OCI-LY1 (cell line): ENCODE data around the gene DDX31.

Source experiments
- H2AFZ ChIP-seq: fragments of 200-600 bp; sonication (generic), shearing (Covaris generic); 2 replicates; pipeline ENCODE4 v1.6.0; 2014; ENCODE audit warnings: antibody characterized with exemption, mild to moderate bottlenecking, low read length
- H3F3A ChIP-seq: fragments of 200-600 bp; sonication (generic), shearing (Covaris generic); 2 replicates; pipeline ENCODE4 v1.6.0; 2014; ENCODE audit warnings: mild to moderate bottlenecking, antibody characterized with exemption, low read length, moderate library complexity; ENCODE audit not compliant: insufficient read depth
- H3K27ac ChIP-seq: fragments of 200-600 bp; sonication (generic); 2 replicates; pipeline ENCODE4 v1.5.1; 2014; ENCODE audit warnings: low read length, mixed run types, mild to moderate bottlenecking, low read depth; ENCODE audit not compliant: poor library complexity, severe bottlenecking
- H3K27me3 ChIP-seq: fragments of 200-600 bp; sonication (generic); 2 replicates; pipeline ENCODE4 v1.6.0; 2014; ENCODE audit warnings: antibody characterized with exemption, mild to moderate bottlenecking, low read length, moderate library complexity; ENCODE audit not compliant: insufficient read depth
- H3K36me3 ChIP-seq: fragments of 200-600 bp; sonication (generic); 2 replicates; pipeline ENCODE4 v1.6.1; 2014; ENCODE audit warnings: mild to moderate bottlenecking, antibody characterized with exemption, low read length, moderate library complexity, mixed read lengths; ENCODE audit not compliant: insufficient read depth
- H3K4me1 ChIP-seq: fragments of 200-600 bp; sonication (generic); 2 replicates; pipeline ENCODE4 v1.5.1; 2014; ENCODE audit warnings: mild to moderate bottlenecking, low read length, moderate library complexity; ENCODE audit not compliant: insufficient read depth, severe bottlenecking
- H3K4me2 ChIP-seq: fragments of 200-600 bp; sonication (generic), shearing (Covaris generic); 2 replicates; pipeline ENCODE4 v1.6.1; 2014; ENCODE audit warnings: low read length
- H3K4me3 ChIP-seq: fragments of 200-600 bp; sonication (generic); 2 replicates; pipeline ENCODE4 v1.5.1; 2014; ENCODE audit warnings: low read length, low read depth, mild to moderate bottlenecking, mixed read lengths; ENCODE audit not compliant: poor library complexity, severe bottlenecking
- H3K79me2 ChIP-seq: fragments of 200-600 bp; shearing (Covaris generic); 2 replicates; pipeline ENCODE4 v1.6.1; 2016; ENCODE audit warnings: mixed run types, low read length, mixed read lengths; ENCODE audit not compliant: insufficient read depth
- H3K9ac ChIP-seq: fragments of 200-600 bp; sonication (generic), shearing (Covaris generic); 2 replicates; pipeline ENCODE4 v1.6.1; 2014; ENCODE audit warnings: mild to moderate bottlenecking, low read length, mixed read lengths
- H3K9me2 ChIP-seq: fragments of 200-600 bp; sonication (generic), shearing (Covaris generic); 2 replicates; pipeline ENCODE4 v1.6.1; 2014; ENCODE audit warnings: low read depth, mild to moderate bottlenecking, low read length, mixed read lengths
- H3K9me3 ChIP-seq: fragments of 200-600 bp; shearing (Covaris generic); 2 replicates; pipeline ENCODE4 v1.6.1; 2014; ENCODE audit warnings: low read length, mixed read lengths
- H4K20me1 ChIP-seq: fragments of 200-600 bp; sonication (generic), shearing (Covaris generic); 2 replicates; pipeline ENCODE4 v1.6.0; 2016; ENCODE audit warnings: mild to moderate bottlenecking, low read length; ENCODE audit not compliant: insufficient read depth
- CTCF ChIP-seq: fragments of 200-600 bp; sonication (generic), shearing (Covaris generic); IDR thresholded peaks from 2 replicates; pipeline ENCODE4 v1.5.1; 2017; ENCODE audit warnings: mild to moderate bottlenecking, antibody characterized with exemption, low read length, moderate library complexity, mixed read lengths
- EZH2 ChIP-seq: fragments of 200-600 bp; sonication (generic), shearing (Covaris generic); IDR thresholded peaks from 2 replicates; pipeline ENCODE4 v1.8.0; 2017; ENCODE audit warnings: borderline replicate concordance, mixed run types, mild to moderate bottlenecking, antibody characterized with exemption, low read length, moderate library complexity, mixed read lengths

DDX31 gene

DNA sequence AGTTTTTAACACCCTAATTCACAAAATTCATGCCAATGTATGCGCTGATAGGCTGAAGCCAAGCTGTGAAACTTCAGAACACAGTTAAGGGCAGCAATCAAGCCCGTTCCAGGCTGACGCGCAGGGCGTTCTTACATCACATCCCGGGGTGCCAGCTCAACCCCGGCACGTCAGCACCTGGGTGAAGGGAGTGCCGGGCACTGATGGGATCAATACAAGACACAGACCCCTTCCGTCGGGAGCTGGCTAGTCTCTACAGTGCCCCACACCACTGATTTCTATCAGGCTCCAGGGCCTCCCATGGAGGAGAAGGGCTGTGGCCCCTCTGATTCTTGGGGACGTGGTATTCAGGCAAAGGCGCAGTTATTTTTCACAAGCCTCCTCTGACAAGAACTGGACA is 75.4 kb downstream of the DDX31 start:
- no peaks in the 10 kb centered on the region for H3K79me2 ChIP-seq
- no peak overlapping the region for H3K4me3 ChIP-seq
- no peaks in the 10 kb centered on the region for H3K9me2 ChIP-seq
- H3K27ac ChIP-seq, result no peak overlapping the region
- no peaks in the 10 kb centered on the region for H3K4me1 ChIP-seq
- H3F3A ChIP-seq, result no peaks in the 10 kb centered on the region
- H4K20me1 ChIP-seq, result no peaks in the 10 kb centered on the region
- H3K36me3 ChIP-seq, result peaks cover 52% of the 10 kb centered on the region
- TF ChIP-seq CTCF, result no peak
- no peak for TF ChIP-seq EZH2
- H3K9ac ChIP-seq, result no peak overlapping the region
- H3K4me2 ChIP-seq, result no peak overlapping the region
- no peaks in the 10 kb centered on the region for H3K9me3 ChIP-seq
- H2AFZ ChIP-seq, result no peak overlapping the region
- H3K27me3 ChIP-seq, result no peaks in the 10 kb centered on the region

DNA sequence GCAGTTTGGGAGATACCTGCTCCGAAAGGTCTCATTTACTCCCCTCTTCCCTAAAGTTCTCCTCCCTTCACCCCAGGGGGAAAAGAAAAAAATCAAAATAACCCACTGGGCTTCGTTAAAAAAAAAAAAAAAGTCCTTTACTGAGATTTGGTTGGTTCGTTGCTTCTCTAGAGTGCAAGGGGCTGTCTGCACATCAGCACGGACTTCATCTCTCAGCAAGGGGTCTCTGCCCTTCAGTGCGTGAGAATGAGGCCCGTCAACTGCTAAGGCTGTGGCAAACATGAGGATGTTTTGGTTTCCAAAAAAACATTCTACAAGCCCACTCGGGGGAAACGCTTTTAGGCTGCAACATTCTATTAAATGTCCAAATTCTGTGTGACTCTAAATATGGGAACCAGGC is 77.3 kb downstream of the DDX31 start:
- Histone ChIP-seq H3K79me2 (no peaks in the 10 kb centered on the region), H3K9ac (no peak overlapping the region)

GRCh38 chr9:132591751-132592314 is 78.0 kb downstream of the DDX31 start:
- no peak overlapping the region for H3K27ac ChIP-seq
- H3K27me3 ChIP-seq, result no peaks in the 10 kb centered on the region

More for the DNA sequence above, 77.3 kb downstream of the DDX31 start:
- no peaks in the 10 kb centered on the region for H3K9me2 ChIP-seq
- H3K36me3 ChIP-seq, result peaks cover 40% of the 10 kb centered on the region
- no peaks in the 10 kb centered on the region for H4K20me1 ChIP-seq
- TF ChIP-seq EZH2, result no peak
- no peak for TF ChIP-seq CTCF
- H3F3A ChIP-seq, result no peaks in the 10 kb centered on the region
- no peak overlapping the region for H2AFZ ChIP-seq
- no peaks in the 10 kb centered on the region for H3K4me1 ChIP-seq
- H3K27ac ChIP-seq, result no peak overlapping the region
- H3K9me3 ChIP-seq, result no peaks in the 10 kb centered on the region
- no peaks in the 10 kb centered on the region for H3K27me3 ChIP-seq
- no peak overlapping the region for H3K4me3 ChIP-seq
- H3K4me2 ChIP-seq, result no peak overlapping the region

More at GRCh38 chr9:132591751-132592314, 78.0 kb downstream of the DDX31 start:
- no peaks in the 10 kb centered on the region for H3K4me1 ChIP-seq
- no peaks in the 10 kb centered on the region for H4K20me1 ChIP-seq
- TF ChIP-seq CTCF (no peak), EZH2 (no peak)
- no peaks in the 10 kb centered on the region for H3K9me2 ChIP-seq
- H3K9me3 ChIP-seq, result no peaks in the 10 kb centered on the region
- no peaks in the 10 kb centered on the region for H3K79me2 ChIP-seq
- no peaks in the 10 kb centered on the region for H3F3A ChIP-seq
- H3K36me3 ChIP-seq, result peaks cover 34% of the 10 kb centered on the region
- H2AFZ ChIP-seq, result no peak overlapping the region
- H3K9ac ChIP-seq, result no peak overlapping the region
- no peak overlapping the region for H3K4me2 ChIP-seq
- no peak overlapping the region for H3K4me3 ChIP-seq
